NCI-H1048 (cell line): ENCODE data around the gene DYNC1I1.

ENCODE experiments used
- DNase-seq: peaks from one replicate; lab custom pipeline; 2025; lab: John Stamatoyannopoulos, UW

Gene DYNC1I1

GRCh38 chr7:96026010-96026409 is 253.7 kb downstream of the DYNC1I1 start:
- no peak for DNase-seq

- DNase-seq, result no peak
Observed at GRCh38 chr7:96026611-96027010, 254.3 kb downstream of the DYNC1I1 start.

GRCh38 chr7:96028729-96029128 is 256.4 kb downstream of the DYNC1I1 start:
- DNase-seq, result no peak

GRCh38 chr7:96033009-96033598 is 260.8 kb downstream of the DYNC1I1 start:
- no peak for DNase-seq

- no peak for DNase-seq
Observed at GRCh38 chr7:96034940-96035727, 262.8 kb downstream of the DYNC1I1 start.

- no peak for DNase-seq
Observed at GRCh38 chr7:96040250-96040772, 268.0 kb downstream of the DYNC1I1 start.

- DNase-seq, result no peak
Observed at GRCh38 chr7:96041171-96041570, 268.8 kb downstream of the DYNC1I1 start.

- DNase-seq, result no peak
Observed at GRCh38 chr7:96045181-96045580, 272.8 kb downstream of the DYNC1I1 start.

- no peak for DNase-seq
Observed at GRCh38 chr7:96045919-96046318, 273.6 kb downstream of the DYNC1I1 start.

- DNase-seq, result no peak
Observed at GRCh38 chr7:96052289-96052688, 279.9 kb downstream of the DYNC1I1 start.

- no peak for DNase-seq
Observed at GRCh38 chr7:96052860-96053470, 280.6 kb downstream of the DYNC1I1 start.

GRCh38 chr7:96055717-96056116 is 283.4 kb downstream of the DYNC1I1 start:
- no peak for DNase-seq

- no peak for DNase-seq
Observed at GRCh38 chr7:96059075-96059474, 286.7 kb downstream of the DYNC1I1 start.

GRCh38 chr7:96061009-96061408 is 288.7 kb downstream of the DYNC1I1 start:
- no peak for DNase-seq

GRCh38 chr7:96061844-96062243 is 289.5 kb downstream of the DYNC1I1 start:
- no peak for DNase-seq

- DNase-seq, result no peak
Observed at GRCh38 chr7:96067321-96067720, 295.0 kb downstream of the DYNC1I1 start.

- peak; percentile 96 for DNase-seq
Observed at GRCh38 chr7:96069401-96069800, 297.0 kb downstream of the DYNC1I1 start.

GRCh38 chr7:96074871-96075270 is 302.5 kb downstream of the DYNC1I1 start:
- DNase-seq, result no peak

GRCh38 chr7:96075510-96076349 is 303.4 kb downstream of the DYNC1I1 start:
- peak; percentile 87 for DNase-seq

- DNase-seq, result peak; percentile 49
Observed at GRCh38 chr7:96076350-96076707, 304.0 kb downstream of the DYNC1I1 start.

GRCh38 chr7:96080027-96080426 is 307.7 kb downstream of the DYNC1I1 start:
- DNase-seq, result peak; percentile 95

GRCh38 chr7:96084881-96085553 is 312.7 kb downstream of the DYNC1I1 start:
- DNase-seq, result no peak
